GM12865 (cell line): Measurements from ENCODE around the gene POMT1.

Experiments used
- DNase-seq: peaks from one replicate; pipeline ENCODE4 v3.0.0; 2010; ENCODE audit warnings: low read depth
- H3K4me3 ChIP-seq: 2 replicates; pipeline ENCODE4 v1.5.1; 2011; ENCODE audit warnings: mild to moderate bottlenecking, low read depth, low read length, control low read depth
- TF ChIP-seq, protein P1 (sequence below): IDR thresholded peaks from 2 replicates; pipeline ENCODE4 v1.5.1; 2011; ENCODE audit warnings: low read length, control low read depth, low read depth, inconsistent platforms; ENCODE audit not compliant: insufficient read depth; ENCODE audit errors: missing control alignments

Gene POMT1

GRCh38 chr9:131523451-131524435 lies 21.0 kb downstream of the POMT1 start:
- no peak overlapping the region for H3K4me3 ChIP-seq
- DNase-seq: no peak
- TF ChIP-seq, protein P1, sequence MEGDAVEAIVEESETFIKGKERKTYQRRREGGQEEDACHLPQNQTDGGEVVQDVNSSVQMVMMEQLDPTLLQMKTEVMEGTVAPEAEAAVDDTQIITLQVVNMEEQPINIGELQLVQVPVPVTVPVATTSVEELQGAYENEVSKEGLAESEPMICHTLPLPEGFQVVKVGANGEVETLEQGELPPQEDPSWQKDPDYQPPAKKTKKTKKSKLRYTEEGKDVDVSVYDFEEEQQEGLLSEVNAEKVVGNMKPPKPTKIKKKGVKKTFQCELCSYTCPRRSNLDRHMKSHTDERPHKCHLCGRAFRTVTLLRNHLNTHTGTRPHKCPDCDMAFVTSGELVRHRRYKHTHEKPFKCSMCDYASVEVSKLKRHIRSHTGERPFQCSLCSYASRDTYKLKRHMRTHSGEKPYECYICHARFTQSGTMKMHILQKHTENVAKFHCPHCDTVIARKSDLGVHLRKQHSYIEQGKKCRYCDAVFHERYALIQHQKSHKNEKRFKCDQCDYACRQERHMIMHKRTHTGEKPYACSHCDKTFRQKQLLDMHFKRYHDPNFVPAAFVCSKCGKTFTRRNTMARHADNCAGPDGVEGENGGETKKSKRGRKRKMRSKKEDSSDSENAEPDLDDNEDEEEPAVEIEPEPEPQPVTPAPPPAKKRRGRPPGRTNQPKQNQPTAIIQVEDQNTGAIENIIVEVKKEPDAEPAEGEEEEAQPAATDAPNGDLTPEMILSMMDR: no peak

DNA sequence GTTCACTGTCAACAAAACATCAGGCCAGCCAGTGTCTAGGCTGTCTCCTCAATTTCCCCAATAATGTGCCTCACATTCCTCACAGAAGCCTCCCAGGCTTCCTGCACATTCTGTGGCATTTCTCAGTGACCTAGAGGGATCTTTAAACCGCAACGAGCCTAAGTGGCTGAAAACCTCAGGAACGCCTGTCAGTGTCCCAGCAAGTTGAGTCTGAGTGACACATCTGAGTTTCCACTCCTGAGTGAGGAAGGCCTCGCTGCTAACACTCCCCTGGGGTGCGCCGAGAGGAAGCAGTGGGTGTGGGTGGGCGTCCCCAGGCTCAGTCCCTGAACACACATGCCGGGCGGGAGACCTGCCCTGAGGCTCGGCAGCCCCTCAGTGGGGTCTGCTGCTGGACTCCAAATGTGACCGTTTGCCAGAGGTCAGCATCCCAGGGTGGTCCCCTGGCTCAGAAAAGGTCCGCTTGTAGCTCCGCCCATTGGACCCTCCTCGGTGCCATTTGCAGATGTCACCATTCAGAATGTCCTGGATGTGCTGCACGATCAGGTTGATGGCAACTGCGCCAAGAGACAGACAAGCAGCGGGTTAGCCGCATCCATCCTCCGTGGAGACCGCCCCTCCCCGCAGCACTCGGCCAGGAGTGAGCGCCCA lies 22.1 kb downstream of the POMT1 start:
- TF ChIP-seq, protein P1: no peak
- no peak overlapping the region for H3K4me3 ChIP-seq

DNA sequence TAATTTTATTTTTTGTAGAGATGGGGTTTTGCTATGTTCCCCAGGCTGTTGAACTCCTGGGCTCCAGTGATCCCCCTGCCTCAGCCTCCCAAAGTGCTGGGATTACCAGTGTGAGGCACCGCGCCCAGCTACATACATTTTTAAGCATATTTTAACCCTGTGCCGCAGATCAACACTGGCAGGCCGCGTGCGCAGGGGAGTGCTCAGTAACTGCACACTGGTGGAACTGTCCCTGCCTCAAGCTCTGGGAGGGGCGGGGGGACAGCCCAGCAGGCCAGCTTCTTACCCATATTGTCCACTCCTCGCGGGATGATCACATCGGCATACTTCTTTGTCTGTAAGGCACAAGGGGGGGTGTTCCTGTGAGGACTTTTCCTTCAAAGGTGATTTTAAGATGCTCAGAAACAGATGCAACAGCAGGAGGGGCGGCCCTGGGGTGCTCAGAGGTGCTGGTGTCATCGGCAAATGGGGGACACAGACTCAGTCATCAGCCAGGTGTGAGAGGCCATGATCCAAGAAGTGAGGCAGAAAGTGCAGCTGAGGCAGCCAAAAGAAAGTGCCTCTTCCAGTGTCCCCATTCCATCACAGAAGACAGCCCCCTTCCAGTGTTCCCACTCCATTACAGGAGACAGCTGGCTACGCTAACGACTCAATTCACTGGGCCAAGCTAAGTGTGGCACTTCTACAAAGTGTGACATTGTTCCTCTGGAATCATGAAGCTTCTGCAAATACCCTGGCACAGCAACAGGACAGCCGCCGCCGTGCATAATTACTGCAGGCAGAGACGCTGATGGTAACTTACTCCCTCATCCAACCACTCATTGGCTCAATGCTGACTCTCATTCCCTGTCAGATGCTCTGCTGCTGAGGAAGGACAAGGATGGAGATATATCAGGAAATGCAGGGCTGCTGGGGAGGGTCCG lies 23.2 kb downstream of the POMT1 start:
- no peak overlapping the region for H3K4me3 ChIP-seq
- TF ChIP-seq, protein P1: no peak
- no peak for DNase-seq

More for the DNA sequence above, 22.1 kb downstream of the POMT1 start:
- no peak for DNase-seq

DNA sequence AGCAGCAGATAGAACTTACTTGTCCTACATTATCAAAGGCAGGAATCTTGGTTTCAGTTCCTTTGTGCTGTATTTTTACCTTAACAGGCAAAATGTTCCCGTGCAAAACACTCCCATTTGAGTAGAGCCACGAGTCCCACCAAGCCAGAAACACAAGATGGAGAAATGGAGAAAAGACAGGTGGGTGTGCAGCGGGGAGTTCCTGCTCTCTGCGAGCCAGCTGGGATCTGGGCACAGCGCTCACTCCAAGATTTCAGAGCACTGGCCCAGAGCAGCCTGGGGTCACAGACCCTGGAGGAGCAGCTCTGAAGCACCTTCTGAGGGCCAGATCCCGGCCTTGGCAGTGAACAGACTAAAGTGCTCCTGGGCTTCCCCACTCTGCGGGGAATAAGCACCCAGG lies 25.5 kb downstream of the POMT1 start:
- no peak for DNase-seq
- TF ChIP-seq, protein P1: no peak
- H3K4me3 ChIP-seq: no peak overlapping the region

DNA sequence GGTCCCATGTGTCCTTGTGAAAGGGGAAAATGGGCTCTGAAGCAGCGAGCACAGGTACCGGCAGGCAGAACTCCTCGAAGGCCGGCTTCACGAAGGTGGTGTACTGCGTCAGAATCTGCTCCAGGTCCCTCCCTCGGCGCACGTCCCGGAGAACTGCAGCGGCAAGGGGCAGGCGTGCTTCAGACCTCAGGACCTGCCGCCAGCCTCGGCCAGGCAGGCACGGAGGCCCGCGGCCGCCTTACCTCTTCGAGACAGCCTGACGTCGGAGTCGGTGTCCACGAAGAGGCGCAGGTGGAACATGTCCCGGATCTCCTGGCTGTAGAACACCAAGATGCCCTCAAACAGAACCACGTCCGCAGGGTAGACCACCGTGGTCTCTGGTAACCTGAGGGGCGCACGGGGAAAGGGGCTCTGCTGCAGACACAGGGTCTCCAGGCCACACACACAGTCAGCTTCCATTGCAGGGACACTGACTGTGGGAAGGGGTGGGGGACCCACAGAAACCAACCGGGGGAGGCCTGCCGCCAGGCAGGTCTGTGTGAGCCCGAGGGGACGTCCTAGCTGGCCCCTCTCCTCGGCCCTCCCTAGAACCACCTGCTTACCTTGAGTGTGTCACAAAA lies 26.3 kb downstream of the POMT1 start:
- DNase-seq: no peak
- TF ChIP-seq, protein P1: no peak
- no peak overlapping the region for H3K4me3 ChIP-seq
